HG03439 (cell line): ENCODE measurements around the gene TCF15.

Experiments
- ATAC-seq: cut with Tn5 transposase; IDR thresholded peaks from one replicate; pipeline ENCODE4 v1.9.1; 2021; ENCODE audit warnings: mild to moderate bottlenecking, moderate library complexity; ENCODE audit not compliant: unreplicated experiment

TCF15 gene

DNA sequence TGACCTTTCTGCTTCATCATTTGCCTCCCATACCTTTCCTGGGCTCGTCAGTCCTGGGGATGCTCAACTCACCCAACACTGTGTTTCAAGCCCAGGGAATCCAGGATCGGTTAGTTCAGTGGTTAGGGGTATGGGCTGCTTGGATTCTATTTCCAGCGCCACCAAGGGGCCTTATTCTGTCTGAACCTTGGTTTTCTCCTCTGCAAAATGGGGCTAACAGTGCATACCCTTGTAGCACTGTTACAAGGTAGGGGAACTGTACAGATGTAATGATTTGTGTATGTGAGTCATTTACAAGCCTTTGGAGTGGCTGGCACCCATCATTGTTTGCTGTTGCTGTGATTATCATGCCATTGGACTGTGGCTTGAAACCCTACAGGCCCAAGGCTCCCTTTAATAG is 52.0 kb downstream of the TCF15 start:
- no peak for ATAC-seq

DNA sequence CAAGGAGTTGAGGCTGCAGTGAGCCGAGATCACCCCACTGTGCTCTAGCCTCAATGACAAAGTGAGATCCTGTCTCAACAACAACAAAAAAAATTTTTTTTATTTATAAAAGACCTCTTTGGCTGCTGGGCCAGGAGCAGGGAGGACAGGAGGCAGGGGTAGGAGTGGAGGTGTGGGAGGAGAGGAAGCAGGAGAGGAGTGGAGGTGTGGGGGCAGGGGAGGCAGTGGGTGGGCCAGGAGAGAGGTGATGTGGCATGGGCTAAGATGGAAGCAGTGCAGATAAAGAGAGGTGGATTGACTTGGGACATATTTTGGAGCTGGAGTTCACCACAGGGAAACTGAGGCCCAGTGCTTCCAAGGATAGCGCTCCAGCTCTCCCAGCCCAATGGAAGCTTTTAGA is 53.1 kb downstream of the TCF15 start:
- ATAC-seq = no peak

DNA sequence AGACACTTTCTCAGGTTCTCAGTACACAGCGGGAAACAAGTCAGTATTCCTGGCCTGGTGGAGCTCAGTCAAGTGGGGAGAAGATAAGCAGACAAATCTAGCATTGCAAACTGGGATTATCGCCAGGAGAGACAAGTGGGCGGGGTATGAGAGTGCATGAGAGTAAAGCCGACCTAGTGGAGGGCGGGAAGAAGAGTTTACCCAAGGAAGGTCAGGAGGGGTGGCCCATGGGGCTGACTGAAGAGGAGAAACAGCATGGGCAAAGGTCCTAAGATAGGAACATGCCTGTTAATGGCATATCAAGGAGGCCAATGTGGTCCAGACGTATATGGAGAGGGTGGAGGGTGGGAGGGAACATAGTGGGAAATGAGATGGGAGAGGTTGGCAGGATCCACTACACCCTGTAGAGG is 54.1 kb downstream of the TCF15 start:
- no peak for ATAC-seq
